WTC11 (cell line): ENCODE measurements around the gene GOLGA2. TPM values are rescaled to one million over a fixed set of nuclear protein-coding genes. Genes with fewer than 3 reads are reported as not detected.

Experiments
- ATAC-seq: fragments of 200-7000 bp; cut with Tn5 transposase; 2 replicates; pipeline ENCODE4 v1.10.0; 2021; ENCODE audit warnings: mild to moderate bottlenecking, moderate library complexity
- CTCF ChIA-PET: fragments of 300-600 bp; sonication (Branson Sonifier 250); formaldehyde crosslinking; loops from one replicate; lab custom pipeline; 2021; ENCODE audit warnings: antibody characterized with exemption; lab: Charles Lee
- POLR2A ChIA-PET: fragments of 350-600 bp; sonication (Branson Sonifier 250); formaldehyde crosslinking; loops from one replicate; lab custom pipeline; 2021; ENCODE audit warnings: antibody characterized with exemption; lab: Charles Lee
- DNase-seq: peaks from one replicate; pipeline ENCODE4 v3.0.0; 2021; ENCODE audit warnings: low spot score
- H3K27ac Mint-ChIP-seq: 2 replicates; pipeline ENCODE4 v1.8.0; 2021; ENCODE audit warnings: mixed read lengths
- H3K27me3 Mint-ChIP-seq: 2 replicates; pipeline ENCODE4 v1.8.0; 2021; ENCODE audit warnings: low read depth, mild to moderate bottlenecking, moderate library complexity, mixed read lengths
- H3K36me3 Mint-ChIP-seq: 2 replicates; pipeline ENCODE4 v1.8.0; 2021; ENCODE audit warnings: mixed read lengths
- H3K4me1 Mint-ChIP-seq: 2 replicates; pipeline ENCODE4 v1.8.0; 2022; ENCODE audit warnings: mixed read lengths
- H3K4me3 Mint-ChIP-seq: 2 replicates; pipeline ENCODE4 v1.8.0; 2021; ENCODE audit warnings: mild to moderate bottlenecking, moderate library complexity, mixed read lengths
- H3K9me3 Mint-ChIP-seq: 2 replicates; pipeline ENCODE4 v1.8.0; 2021; ENCODE audit warnings: mixed read lengths
- ATF1 ChIP-seq: sonication (generic); formaldehyde crosslinking; IDR thresholded peaks from 2 replicates; pipeline ENCODE4 v1.8.1; 2023; ENCODE audit warnings: mild to moderate bottlenecking, moderate library complexity, missing genetic modification reagents
- FOXJ3 ChIP-seq: sonication (generic); formaldehyde crosslinking; IDR thresholded peaks from 2 replicates; pipeline ENCODE4 v1.9.0; 2021; ENCODE audit warnings: missing genetic modification reagents, mild to moderate bottlenecking, borderline replicate concordance
- GTF2I ChIP-seq: fragments of 250-450 bp; sonication (Bioruptor Pico); conservative IDR thresholded peaks from 2 replicates; pipeline ENCODE4 v1.4.0; 2021; ENCODE audit warnings: mild to moderate bottlenecking
- NFYB ChIP-seq: sonication (generic); formaldehyde crosslinking; conservative IDR thresholded peaks from 2 replicates; pipeline ENCODE4 v1.8.0; 2022; ENCODE audit warnings: low read depth, missing genetic modification reagents
- PRRX2 ChIP-seq: fragments of 250-450 bp; sonication (Bioruptor Pico); IDR thresholded peaks from 2 replicates; pipeline ENCODE4 v1.8.0; 2021; ENCODE audit warnings: mild to moderate bottlenecking
- SMAD3 ChIP-seq: sonication (generic); formaldehyde crosslinking; IDR thresholded peaks from 2 replicates; pipeline ENCODE4 v1.8.0; 2022; ENCODE audit warnings: missing genetic modification reagents, mild to moderate bottlenecking, borderline replicate concordance
- SP1 ChIP-seq: sonication (generic); formaldehyde crosslinking; conservative IDR thresholded peaks from 2 replicates; pipeline ENCODE4 v1.8.1; 2022; ENCODE audit warnings: missing genetic modification reagents
- TEAD4 ChIP-seq: sonication (generic); formaldehyde crosslinking; IDR thresholded peaks from 2 replicates; pipeline ENCODE4 v1.8.0; 2022; ENCODE audit warnings: mild to moderate bottlenecking, missing genetic modification reagents
- ZMAT4 ChIP-seq: fragments of 250-450 bp; sonication (Bioruptor Pico); IDR thresholded peaks from 2 replicates; pipeline ENCODE4 v1.9.0; 2021; ENCODE audit warnings: mild to moderate bottlenecking
- total RNA-seq: library from RNA; stranded (reverse); gene quantifications from 3 replicates; pipeline ENCODE4 v1.2.3, GENCODE V29; 2021
- TF ChIP-seq, protein P1 (sequence below): fragments of 250-450 bp; sonication (Bioruptor Pico); IDR thresholded peaks from 2 replicates; pipeline ENCODE4 v1.9.0; 2021; ENCODE audit warnings: mild to moderate bottlenecking
- TF ChIP-seq, protein P2 (sequence below): sonication (generic); formaldehyde crosslinking; IDR thresholded peaks from 2 replicates; pipeline ENCODE4 v1.8.0; 2023; ENCODE audit warnings: mild to moderate bottlenecking, missing genetic modification reagents
- TF ChIP-seq, protein P3 (sequence below): fragments of 250-450 bp; sonication (Bioruptor Pico); IDR thresholded peaks from 2 replicates; pipeline ENCODE4 v1.9.0; 2021; ENCODE audit warnings: moderate library complexity, mild to moderate bottlenecking, inconsistent platforms, borderline replicate concordance

The GOLGA2 gene
- total RNA-seq, 1 experiment from 2014 or later = 66.3 TPM

DNA sequence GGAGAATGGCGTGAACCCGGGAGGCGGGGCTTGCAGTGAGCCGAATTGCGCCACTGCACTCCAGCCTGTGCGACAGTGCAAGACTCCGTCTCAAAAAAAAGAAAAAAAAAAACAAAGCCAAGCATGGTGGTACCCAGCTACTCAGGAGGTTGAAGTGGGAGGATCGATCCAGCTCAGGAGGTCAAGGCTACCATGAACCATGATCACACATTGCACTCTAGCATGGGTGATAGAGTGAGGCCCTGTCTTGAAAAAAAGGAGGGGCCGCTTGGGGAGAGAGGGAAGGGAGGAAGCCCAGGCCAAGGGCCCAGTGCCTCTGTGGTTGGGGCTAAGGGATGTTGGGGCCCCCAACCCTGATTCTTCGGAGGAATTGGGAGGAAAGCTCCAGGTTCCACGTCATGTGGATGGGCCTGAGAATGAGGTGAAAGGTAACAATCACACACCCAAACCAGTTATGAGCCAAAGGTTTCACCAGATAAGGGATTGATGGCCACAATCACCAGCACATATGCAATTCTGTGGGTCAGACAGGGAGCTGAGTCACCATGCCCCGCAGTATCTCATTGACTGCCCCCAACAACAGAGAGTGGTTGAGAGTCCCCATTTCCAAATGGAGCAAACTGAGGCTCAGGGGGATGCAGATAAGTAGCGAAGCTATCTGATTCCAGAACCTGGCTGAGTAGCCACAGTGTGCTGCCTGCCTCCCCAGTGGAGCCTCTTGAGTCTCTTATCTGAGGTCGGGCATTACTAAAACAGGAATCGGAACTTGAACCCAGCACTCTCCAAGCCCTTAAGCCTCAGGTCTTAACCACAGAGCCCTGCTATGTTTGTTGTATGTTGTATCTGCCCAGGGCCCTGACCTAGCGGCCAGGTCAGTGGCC is 20.8 kb upstream of the GOLGA2 start (continued):
- TF ChIP-seq, protein P1, sequence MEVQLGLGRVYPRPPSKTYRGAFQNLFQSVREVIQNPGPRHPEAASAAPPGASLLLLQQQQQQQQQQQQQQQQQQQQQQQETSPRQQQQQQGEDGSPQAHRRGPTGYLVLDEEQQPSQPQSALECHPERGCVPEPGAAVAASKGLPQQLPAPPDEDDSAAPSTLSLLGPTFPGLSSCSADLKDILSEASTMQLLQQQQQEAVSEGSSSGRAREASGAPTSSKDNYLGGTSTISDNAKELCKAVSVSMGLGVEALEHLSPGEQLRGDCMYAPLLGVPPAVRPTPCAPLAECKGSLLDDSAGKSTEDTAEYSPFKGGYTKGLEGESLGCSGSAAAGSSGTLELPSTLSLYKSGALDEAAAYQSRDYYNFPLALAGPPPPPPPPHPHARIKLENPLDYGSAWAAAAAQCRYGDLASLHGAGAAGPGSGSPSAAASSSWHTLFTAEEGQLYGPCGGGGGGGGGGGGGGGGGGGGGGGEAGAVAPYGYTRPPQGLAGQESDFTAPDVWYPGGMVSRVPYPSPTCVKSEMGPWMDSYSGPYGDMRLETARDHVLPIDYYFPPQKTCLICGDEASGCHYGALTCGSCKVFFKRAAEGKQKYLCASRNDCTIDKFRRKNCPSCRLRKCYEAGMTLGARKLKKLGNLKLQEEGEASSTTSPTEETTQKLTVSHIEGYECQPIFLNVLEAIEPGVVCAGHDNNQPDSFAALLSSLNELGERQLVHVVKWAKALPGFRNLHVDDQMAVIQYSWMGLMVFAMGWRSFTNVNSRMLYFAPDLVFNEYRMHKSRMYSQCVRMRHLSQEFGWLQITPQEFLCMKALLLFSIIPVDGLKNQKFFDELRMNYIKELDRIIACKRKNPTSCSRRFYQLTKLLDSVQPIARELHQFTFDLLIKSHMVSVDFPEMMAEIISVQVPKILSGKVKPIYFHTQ = no peak
- TF ChIP-seq TEAD4 (CRISPR knock-in tag) = no peak
- TF ChIP-seq SP1 (CRISPR knock-in tag) = no peak

GRCh38 chr9:128294142-128294541 is 18.3 kb upstream of the GOLGA2 start:
- CTCF ChIA-PET = interaction anchor here (0.7 to 3.6 kb wide), 12 partner anchors 11 to 270 kb away, joined by 3 to 49 read pairs (median 8); partner anchors contain the start of genes CERCAM, GOLGA2, SLC27A4 and SWI5

DNA sequence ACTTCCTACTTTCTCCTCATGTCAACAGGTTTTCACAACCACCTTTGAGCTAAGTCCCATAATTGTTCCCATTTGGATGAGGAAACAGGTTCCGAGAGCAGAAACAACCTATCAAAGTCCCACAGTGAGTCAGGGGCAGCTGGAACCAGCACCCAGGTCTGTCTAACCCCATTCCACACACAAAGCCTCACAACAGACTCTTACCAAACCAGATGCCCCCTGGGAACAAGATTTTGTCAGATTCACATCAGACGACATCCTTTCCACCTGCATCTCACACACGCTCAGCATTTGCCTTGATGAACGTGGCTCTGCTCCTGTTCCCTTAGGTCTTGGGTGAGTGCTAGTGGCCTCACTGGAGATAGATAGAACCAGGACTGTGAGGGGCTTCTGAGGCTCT is 17.3 kb upstream of the GOLGA2 start:
- POLR2A ChIA-PET = no interaction called here

More at GRCh38 chr9:128294142-128294541, 18.3 kb upstream of the GOLGA2 start:
- ATAC-seq = no peak
- 0 out of 2 replicates have a peak, but pooled peaks cover under 1% of the 10 kb centered on the region for H3K36me3 Mint-ChIP-seq
- no peaks in the 10 kb centered on the region for H3K4me1 Mint-ChIP-seq
- no peak for DNase-seq
- H3K27ac Mint-ChIP-seq = no peak overlapping the region
- H3K9me3 Mint-ChIP-seq = no peaks in the 10 kb centered on the region
- H3K27me3 Mint-ChIP-seq = no peaks in the 10 kb centered on the region
- TF ChIP-seq GTF2I (CRISPR knock-in tag) (no peak), SMAD3 (CRISPR knock-in tag) (no peak), PRRX2 (CRISPR knock-in tag) (no peak), ZMAT4 (CRISPR knock-in tag) (no peak), NFYB (CRISPR knock-in tag) (no peak), FOXJ3 (no peak), ATF1 (CRISPR knock-in tag) (no peak)
- TF ChIP-seq, protein P2, sequence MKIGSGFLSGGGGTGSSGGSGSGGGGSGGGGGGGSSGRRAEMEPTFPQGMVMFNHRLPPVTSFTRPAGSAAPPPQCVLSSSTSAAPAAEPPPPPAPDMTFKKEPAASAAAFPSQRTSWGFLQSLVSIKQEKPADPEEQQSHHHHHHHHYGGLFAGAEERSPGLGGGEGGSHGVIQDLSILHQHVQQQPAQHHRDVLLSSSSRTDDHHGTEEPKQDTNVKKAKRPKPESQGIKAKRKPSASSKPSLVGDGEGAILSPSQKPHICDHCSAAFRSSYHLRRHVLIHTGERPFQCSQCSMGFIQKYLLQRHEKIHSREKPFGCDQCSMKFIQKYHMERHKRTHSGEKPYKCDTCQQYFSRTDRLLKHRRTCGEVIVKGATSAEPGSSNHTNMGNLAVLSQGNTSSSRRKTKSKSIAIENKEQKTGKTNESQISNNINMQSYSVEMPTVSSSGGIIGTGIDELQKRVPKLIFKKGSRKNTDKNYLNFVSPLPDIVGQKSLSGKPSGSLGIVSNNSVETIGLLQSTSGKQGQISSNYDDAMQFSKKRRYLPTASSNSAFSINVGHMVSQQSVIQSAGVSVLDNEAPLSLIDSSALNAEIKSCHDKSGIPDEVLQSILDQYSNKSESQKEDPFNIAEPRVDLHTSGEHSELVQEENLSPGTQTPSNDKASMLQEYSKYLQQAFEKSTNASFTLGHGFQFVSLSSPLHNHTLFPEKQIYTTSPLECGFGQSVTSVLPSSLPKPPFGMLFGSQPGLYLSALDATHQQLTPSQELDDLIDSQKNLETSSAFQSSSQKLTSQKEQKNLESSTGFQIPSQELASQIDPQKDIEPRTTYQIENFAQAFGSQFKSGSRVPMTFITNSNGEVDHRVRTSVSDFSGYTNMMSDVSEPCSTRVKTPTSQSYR (CRISPR knock-in tag) = no peak
- TF ChIP-seq, protein P3, sequence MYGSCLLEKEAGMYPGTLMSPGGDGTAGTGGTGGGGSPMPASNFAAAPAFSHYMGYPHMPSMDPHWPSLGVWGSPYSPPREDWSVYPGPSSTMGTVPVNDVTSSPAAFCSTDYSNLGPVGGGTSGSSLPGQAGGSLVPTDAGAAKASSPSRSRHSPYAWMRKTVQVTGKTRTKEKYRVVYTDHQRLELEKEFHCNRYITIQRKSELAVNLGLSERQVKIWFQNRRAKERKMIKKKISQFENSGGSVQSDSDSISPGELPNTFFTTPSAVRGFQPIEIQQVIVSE = no peak
- POLR2A ChIA-PET = no interaction called here
- H3K4me3 Mint-ChIP-seq = no peak overlapping the region

More for the DNA sequence above, 17.3 kb upstream of the GOLGA2 start:
- no peak for TF ChIP-seq PRRX2 (CRISPR knock-in tag)
- Mint-ChIP-seq H3K4me1 (no peaks in the 10 kb centered on the region), H3K4me3 (no peak overlapping the region), H3K27me3 (no peaks in the 10 kb centered on the region), H3K27ac (no peak overlapping the region), H3K9me3 (no peaks in the 10 kb centered on the region), H3K36me3 (peaks cover 8% of the 10 kb centered on the region)
- no peak for ATAC-seq
- CTCF ChIA-PET = interaction anchor here (1.0 to 2.2 kb wide), 4 partner anchors 38 to 127 kb away, joined by 4 to 7 read pairs (median 4); partner anchors contain the start of gene CERCAM
- DNase-seq = no peak
